HepG2 (cell line): Measurements from ENCODE around the gene FAM118B. TPM values are rescaled to one million over a fixed set of nuclear protein-coding genes. Genes with fewer than 3 reads are reported as not detected.

Source experiments
- AHR ChIP-seq: IDR thresholded peaks from 2 replicates; pipeline ENCODE4 v1.6.1; 2018; ENCODE audit warnings: missing genetic modification reagents, missing compliant biosample characterization
- BHLHE40 ChIP-seq: IDR thresholded peaks from 2 replicates; pipeline ENCODE4 v1.6.1; 2011; ENCODE audit warnings: low read length, improper control_type of control experiment
- CBFB ChIP-seq: sonication (generic); formaldehyde crosslinking; IDR thresholded peaks from 2 replicates; pipeline ENCODE4 v1.4.0; 2020; ENCODE audit warnings: missing genetic modification reagents
- ELF1 ChIP-seq: sonication (generic); formaldehyde crosslinking; IDR thresholded peaks from 2 replicates; pipeline ENCODE4 v1.4.0; 2020; ENCODE audit warnings: missing genetic modification reagents
- FIP1L1 ChIP-seq: fragments of 200-400 bp; formaldehyde crosslinking; IDR thresholded peaks from 2 replicates; pipeline ENCODE4 v1.6.1; 2018; ENCODE audit warnings: low read depth, mild to moderate bottlenecking, low read length, moderate library complexity, borderline replicate concordance; ENCODE audit not compliant: insufficient read depth
- HDAC1 ChIP-seq: sonication (generic); formaldehyde crosslinking; IDR thresholded peaks from 2 replicates; pipeline ENCODE4 v1.5.1; 2020; ENCODE audit warnings: mild to moderate bottlenecking, missing genetic modification reagents
- IKZF1 ChIP-seq: fragments of 450-650 bp; IDR thresholded peaks from 2 replicates; pipeline ENCODE4 v1.7.1; 2016
- POLR2AphosphoS5 ChIP-seq: IDR thresholded peaks from 2 replicates; pipeline ENCODE4 v1.6.1; 2012; ENCODE audit warnings: low read depth, low read length
- REPIN1 ChIP-seq: sonication (generic); formaldehyde crosslinking; IDR thresholded peaks from 2 replicates; pipeline ENCODE4 v1.8.0; 2022; ENCODE audit warnings: missing genetic modification reagents, low read depth, mild to moderate bottlenecking, borderline replicate concordance
- SNAPC4 ChIP-seq: sonication (generic); formaldehyde crosslinking; IDR thresholded peaks from 2 replicates; pipeline ENCODE4 v1.4.0; 2020; ENCODE audit warnings: mild to moderate bottlenecking, missing genetic modification reagents
- ZBTB10 ChIP-seq: sonication (generic); formaldehyde crosslinking; IDR thresholded peaks from 2 replicates; pipeline ENCODE4 v1.4.0; 2020; ENCODE audit warnings: missing genetic modification reagents, borderline replicate concordance
- ZIK1 ChIP-seq: sonication (generic); formaldehyde crosslinking; IDR thresholded peaks from 2 replicates; pipeline ENCODE4 v1.5.0; 2020; ENCODE audit warnings: mild to moderate bottlenecking, low read depth, missing genetic modification reagents, borderline replicate concordance
- ZMYM3 ChIP-seq: sonication (generic); formaldehyde crosslinking; IDR thresholded peaks from 2 replicates; pipeline ENCODE4 v1.5.1; 2020; ENCODE audit warnings: mild to moderate bottlenecking, missing genetic modification reagents
- ZNF264 ChIP-seq: sonication (generic); formaldehyde crosslinking; IDR thresholded peaks from 2 replicates; pipeline ENCODE4 v1.4.0; 2020; ENCODE audit warnings: missing genetic modification reagents
- ZNF644 ChIP-seq: IDR thresholded peaks from 2 replicates; pipeline ENCODE4 v1.6.1; 2016; ENCODE audit warnings: low read depth
- ZNF709 ChIP-seq: sonication (generic); formaldehyde crosslinking; IDR thresholded peaks from 2 replicates; pipeline ENCODE4 v1.5.0; 2020; ENCODE audit warnings: mild to moderate bottlenecking, missing genetic modification reagents
- ZNF784 ChIP-seq: sonication (generic); formaldehyde crosslinking; IDR thresholded peaks from 2 replicates; pipeline ENCODE4 v1.5.1; 2020; ENCODE audit warnings: missing genetic modification reagents, mild to moderate bottlenecking, borderline replicate concordance
- polyA plus RNA-seq, 8 experiments: library from polyadenylated mRNA; depleted of rRNA in 3 of 8; stranded (reverse) in 7 of 8; unstranded in 1 of 8; fragments of >200 nt; fragmentation: Illumina TruSeq in 4 of 8; extraction: Trizol in 4 of 8; gene quantifications; 2 replicates each; pipeline versions ENCODE4 v1.2.1 to v1.2.3, GENCODE V29; 2011 to 2016; ENCODE audit warnings: low read depth in 4 of 8, missing spikeins in 1 of 8, mixed read lengths in 1 of 8; ENCODE audit not compliant: insufficient read depth in 1 of 8
- total RNA-seq, 5 experiments: library from RNA; depleted of rRNA; stranded (reverse); fragments of >200 nt; fragmentation: Illumina TruSeq; extraction: Trizol; gene quantifications; 2 replicates each; pipeline ENCODE4 v1.2.3, GENCODE V29; 2016; ENCODE audit warnings: low read depth in 1 of 5
- TF ChIP-seq, protein P1 (sequence below): sonication (generic); formaldehyde crosslinking; IDR thresholded peaks from 2 replicates; pipeline ENCODE4 v1.5.0; 2020; ENCODE audit warnings: missing genetic modification reagents, mild to moderate bottlenecking, borderline replicate concordance
- TF ChIP-seq, protein P2 (sequence below): sonication (generic); formaldehyde crosslinking; IDR thresholded peaks from 2 replicates; pipeline ENCODE4 v1.5.0; 2020; ENCODE audit warnings: missing genetic modification reagents

The FAM118B gene
- total and polyA plus RNA-seq, 2 of the 13 experiments (the other 11 are each of a cell fraction or from before 2014, with no cell fraction given), result 10.2 to 25.7 TPM

- 0 out of 2 replicates have a peak, but pooled peaks have one; percentile 39 for TF ChIP-seq SNAPC4
- TF ChIP-seq, protein P1, sequence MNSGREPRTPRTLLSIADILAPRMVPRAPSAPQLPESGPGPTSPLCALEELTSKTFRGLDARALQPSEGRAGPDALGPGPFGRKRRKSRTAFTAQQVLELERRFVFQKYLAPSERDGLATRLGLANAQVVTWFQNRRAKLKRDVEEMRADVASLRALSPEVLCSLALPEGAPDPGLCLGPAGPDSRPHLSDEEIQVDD (CRISPR knock-in tag), result no peak
- peak; percentile 62 for TF ChIP-seq ZNF644 (CRISPR knock-in tag)
- peak; percentile 72; the same call in 1 of the 2 replicates for TF ChIP-seq REPIN1 (CRISPR knock-in tag)
- peak; percentile 72 for TF ChIP-seq POLR2AphosphoS5
- TF ChIP-seq, protein P2, sequence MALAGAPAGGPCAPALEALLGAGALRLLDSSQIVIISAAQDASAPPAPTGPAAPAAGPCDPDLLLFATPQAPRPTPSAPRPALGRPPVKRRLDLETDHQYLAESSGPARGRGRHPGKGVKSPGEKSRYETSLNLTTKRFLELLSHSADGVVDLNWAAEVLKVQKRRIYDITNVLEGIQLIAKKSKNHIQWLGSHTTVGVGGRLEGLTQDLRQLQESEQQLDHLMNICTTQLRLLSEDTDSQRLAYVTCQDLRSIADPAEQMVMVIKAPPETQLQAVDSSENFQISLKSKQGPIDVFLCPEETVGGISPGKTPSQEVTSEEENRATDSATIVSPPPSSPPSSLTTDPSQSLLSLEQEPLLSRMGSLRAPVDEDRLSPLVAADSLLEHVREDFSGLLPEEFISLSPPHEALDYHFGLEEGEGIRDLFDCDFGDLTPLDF (CRISPR knock-in tag), result no peak
- TF ChIP-seq ZNF709 (CRISPR knock-in tag), result peak; percentile 87
- TF ChIP-seq ELF1, result peak; percentile 66
- TF ChIP-seq CBFB (CRISPR knock-in tag), result no peak
- TF ChIP-seq BHLHE40, result peak; percentile 27; the same call in 1 of the 2 replicates
- TF ChIP-seq AHR (CRISPR knock-in tag), result no peak; the same call in 1 of the 2 replicates
- TF ChIP-seq FIP1L1, result no peak
- TF ChIP-seq HDAC1 (CRISPR knock-in tag), result peak; percentile 90
- TF ChIP-seq ZNF264 (CRISPR knock-in tag), result peak; percentile 96
- no peak for TF ChIP-seq IKZF1
- TF ChIP-seq ZNF784 (CRISPR knock-in tag), result no peak
- no peak for TF ChIP-seq ZBTB10 (CRISPR knock-in tag)
- TF ChIP-seq ZIK1 (CRISPR knock-in tag), result peak; percentile 80; the same call in 1 of the 2 replicates
- peak; percentile 50; the same call in 1 of the 2 replicates for TF ChIP-seq ZMYM3 (CRISPR knock-in tag)
Observed at GRCh38 chr11:126189109-126189929, 22.3 kb upstream of the FAM118B start (continued).
